HG03175 (cell line): ENCODE data around the gene ENPEP.
"Not testable (repeated sequence)": the region's sequence is repeated elsewhere in the genome, so short reads cannot be mapped to it uniquely, and the experiment has no call there.

ENCODE experiments used
- ATAC-seq: cut with Tn5 transposase; IDR thresholded peaks from one replicate; pipeline ENCODE4 v1.9.1; 2021; ENCODE audit warnings: mild to moderate bottlenecking, moderate library complexity; ENCODE audit not compliant: unreplicated experiment

Gene ENPEP

DNA sequence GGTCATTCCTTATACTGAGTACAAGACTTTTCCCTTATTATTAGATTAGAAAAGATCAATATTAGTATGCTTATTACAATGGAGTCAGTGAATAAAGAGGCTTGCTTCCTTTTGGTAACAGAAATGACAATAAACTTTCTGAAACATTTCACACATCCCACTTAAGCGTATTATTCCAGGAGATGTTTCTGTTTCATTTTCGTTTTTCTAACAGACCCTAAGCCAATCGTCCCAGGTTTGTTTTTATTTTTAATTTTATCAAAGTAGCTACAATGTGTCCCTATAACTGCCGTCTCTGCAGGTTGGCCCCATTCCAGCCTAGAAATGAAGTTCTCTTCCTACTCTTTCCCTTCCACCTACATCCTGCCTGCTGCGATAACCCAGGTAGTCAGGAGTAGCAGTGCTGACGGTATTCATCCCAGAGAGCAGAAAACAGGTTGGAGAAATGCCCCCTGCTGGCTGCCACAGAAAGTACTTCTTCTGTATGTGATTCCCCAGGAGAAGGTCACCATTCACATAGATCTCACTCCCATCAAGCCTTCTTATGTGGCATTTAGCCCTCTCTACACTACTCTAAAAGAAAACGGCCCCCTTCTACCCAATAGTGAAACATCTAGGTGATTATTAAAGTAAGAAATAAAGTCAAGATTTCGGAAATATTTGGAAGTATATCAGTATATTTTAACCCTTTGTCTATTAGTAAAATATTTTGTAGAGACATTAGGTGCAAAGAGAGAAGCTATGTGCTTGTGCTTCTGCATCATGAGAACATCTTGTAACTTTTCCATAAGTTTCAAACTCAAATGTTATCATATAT lies 40.4 kb downstream of the ENPEP start:
- ATAC-seq: peak; percentile 81

GRCh38 chr4:110518889-110519490 lies 43.0 kb downstream of the ENPEP start:
- ATAC-seq: no peak

DNA sequence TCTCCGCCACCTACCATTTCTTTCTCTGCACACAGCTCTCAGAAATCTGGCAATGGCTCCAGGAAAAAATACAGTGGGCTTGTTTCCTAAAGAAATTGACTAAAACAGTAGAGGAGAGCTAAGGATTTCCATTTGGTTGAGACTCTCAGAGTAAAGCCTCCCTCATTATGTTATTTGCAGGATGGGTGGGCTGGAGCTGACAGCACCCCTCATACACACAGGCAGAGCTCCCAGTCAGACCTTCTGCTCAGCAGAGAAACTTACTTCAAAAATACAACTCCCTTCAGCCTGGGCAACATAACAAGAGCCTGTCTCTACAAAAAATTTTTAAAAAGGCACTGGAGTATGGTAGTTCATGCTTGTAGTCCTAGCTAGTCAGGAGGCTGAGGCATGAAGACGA lies 44.9 kb downstream of the ENPEP start:
- no peak for ATAC-seq

GRCh38 chr4:110526589-110526988 lies 50.6 kb downstream of the ENPEP start:
- ATAC-seq: no peak

DNA sequence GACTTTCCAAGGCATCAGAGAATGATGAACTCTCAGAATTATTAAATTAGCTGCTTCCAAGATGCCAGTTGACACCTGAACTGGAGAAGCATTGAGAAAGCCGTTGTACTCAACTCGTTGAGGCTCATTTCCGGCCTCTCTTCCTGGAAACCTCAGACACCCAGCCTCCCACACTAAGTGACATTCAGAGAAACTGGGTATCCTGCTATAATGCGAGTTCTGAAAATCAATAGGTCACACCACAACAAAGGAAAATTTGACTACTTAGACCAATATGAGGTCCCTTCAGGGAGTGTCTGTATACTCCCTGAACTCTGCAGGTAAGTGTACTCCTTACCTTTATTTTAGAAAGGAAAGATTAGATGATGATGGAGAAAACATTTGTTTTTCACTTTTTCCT lies 51.2 kb downstream of the ENPEP start:
- ATAC-seq: no peak

DNA sequence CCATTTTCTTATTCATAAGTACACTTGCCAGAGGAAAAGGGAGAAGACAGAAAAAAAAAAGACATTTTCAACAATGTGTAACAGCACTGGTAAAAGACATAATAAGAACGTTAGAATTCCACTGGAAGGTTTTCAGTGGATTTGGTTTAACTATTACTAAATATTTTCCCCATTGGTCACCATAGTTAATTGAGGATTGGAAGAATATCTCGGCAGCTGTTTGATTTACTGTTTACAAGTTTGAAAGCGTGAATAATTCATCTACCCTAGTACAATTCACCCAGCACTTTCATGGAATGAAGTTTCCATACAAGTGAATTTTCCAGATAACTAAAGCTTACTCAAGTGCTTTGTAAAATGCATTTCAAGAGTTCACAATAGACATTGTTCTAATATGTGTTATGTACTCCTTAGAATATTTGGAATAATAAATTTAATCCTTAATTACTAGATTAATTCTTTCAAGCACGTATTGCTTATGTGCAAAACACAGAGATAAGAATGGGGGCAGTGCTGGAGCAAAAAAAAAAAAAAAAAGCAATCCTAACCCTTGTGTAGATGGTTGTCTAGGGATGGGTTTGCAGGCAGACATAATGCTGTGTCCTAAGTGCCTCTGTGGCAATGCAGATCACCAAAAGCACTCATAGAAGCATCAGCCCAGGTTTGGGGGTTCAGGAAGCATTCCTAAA lies 57.1 kb downstream of the ENPEP start:
- no peak for ATAC-seq

- ATAC-seq: no peak
Measured at GRCh38 chr4:110533590-110533910, 57.6 kb downstream of the ENPEP start.

GRCh38 chr4:110533940-110534339 lies 58.0 kb downstream of the ENPEP start:
- no peak for ATAC-seq

- ATAC-seq: no peak
Measured at GRCh38 chr4:110540581-110540980, 64.6 kb downstream of the ENPEP start.

- ATAC-seq: no peak
Measured at GRCh38 chr4:110540982-110541451, 65.1 kb downstream of the ENPEP start.

GRCh38 chr4:110543577-110543976 lies 67.6 kb downstream of the ENPEP start:
- no peak for ATAC-seq

GRCh38 chr4:110544594-110544993 lies 68.6 kb downstream of the ENPEP start:
- ATAC-seq: no peak

DNA sequence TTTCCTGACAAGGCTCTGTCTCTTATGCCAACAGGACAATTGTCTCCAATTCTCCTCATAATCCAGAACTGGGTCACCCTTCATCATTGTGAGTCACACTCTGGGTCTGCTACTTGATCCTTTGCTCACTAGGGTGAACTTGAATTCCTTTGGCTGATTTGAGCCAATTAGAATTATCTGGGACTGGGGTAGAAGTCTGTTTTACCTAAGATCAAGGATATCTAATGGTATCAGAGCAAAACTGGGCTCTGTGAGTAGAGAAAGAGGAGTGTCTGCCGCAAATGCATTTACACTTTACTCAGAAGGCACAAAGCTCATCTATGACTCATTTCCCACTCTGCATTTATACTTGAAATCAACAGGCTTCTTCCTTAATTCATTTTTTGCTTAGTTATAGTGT lies 74.3 kb downstream of the ENPEP start:
- ATAC-seq: no peak

- ATAC-seq: no peak
Measured at GRCh38 chr4:110553197-110553596, 77.2 kb downstream of the ENPEP start.

- ATAC-seq: no peak
Measured at GRCh38 chr4:110567214-110567613, 91.3 kb downstream of the ENPEP start.

DNA sequence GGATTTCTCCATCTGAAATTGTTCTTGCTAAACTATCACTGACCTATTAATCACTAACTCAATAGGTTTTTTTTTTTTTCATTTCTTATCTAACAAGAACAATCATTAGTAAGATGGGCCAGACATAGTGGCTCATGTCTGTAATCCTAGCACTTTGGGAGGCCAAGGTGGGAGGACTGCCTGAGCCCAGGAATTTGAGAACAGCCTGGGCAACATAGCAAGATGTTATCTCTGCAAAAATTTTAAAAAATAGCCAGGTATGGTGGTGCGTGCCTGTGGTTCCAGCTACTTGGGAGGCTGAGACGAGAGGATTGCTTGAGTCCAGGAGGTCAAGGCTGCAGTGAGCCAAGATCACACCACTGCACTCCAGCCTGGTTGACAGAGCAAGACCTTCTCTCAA lies 100.7 kb downstream of the ENPEP start:
- ATAC-seq: not testable (repeated sequence)

- ATAC-seq: no peak
Measured at GRCh38 chr4:110586131-110586850, 110.3 kb downstream of the ENPEP start.

GRCh38 chr4:110587666-110588285 lies 111.8 kb downstream of the ENPEP start:
- no peak for ATAC-seq

- ATAC-seq: no peak
Measured at GRCh38 chr4:110589297-110589696, 113.3 kb downstream of the ENPEP start.

DNA sequence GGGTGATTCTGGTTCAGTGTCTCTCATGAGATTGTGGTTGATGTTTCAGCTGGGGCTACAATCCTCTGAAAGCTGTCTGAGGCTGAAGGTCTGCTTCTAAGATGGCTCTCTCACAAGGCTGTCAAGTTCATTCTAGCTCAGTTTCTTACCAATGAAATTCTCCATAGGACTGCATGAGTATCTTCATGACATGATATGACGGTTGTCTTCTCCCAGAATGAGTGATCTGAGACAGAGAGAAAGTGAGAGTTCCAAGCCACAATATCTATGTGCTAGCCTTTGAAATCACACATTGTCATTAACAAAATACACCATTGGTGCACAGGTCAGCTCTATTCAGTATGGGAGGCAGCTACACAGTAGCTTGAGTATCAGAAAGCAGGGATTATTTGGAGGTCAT lies 119.6 kb downstream of the ENPEP start:
- ATAC-seq: no peak

GRCh38 chr4:110596431-110596830 lies 120.5 kb downstream of the ENPEP start:
- no peak for ATAC-seq
